ENCODE measurements around the gene SRSF5. TPM values are rescaled to one million over a fixed set of nuclear protein-coding genes. Genes with fewer than 3 reads are reported as not detected.

SRSF5 gene
- total RNA-seq, 1 donor from 2014 or later, result 386 TPM

DNA sequence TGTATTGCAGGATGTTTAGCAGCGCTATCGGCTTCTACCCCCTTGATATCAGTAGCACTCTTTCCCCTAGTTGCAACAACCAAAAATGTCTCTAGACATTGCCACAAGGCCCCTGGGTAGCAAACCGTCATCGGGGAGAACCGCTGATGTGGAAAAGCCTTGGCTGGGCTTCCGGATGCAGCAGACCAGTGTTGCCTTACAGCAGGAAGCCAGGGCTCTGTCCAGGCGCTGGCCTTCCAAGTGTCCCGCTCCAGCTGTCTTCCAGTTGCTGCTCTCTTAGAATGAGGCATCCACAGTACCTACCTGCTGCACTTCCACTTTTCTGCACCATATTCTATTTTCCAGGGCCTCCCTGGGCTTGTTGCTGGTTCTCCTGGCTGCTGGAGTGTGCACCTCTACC, 52.7 kb downstream of the SRSF5 start:
- Histone ChIP-seq H3K4me1 (no peaks in the 10 kb centered on the region), H3K4me3 (no peak overlapping the region), H3K9me3 (no peaks in the 10 kb centered on the region), H3K27me3 (no peaks in the 10 kb centered on the region), H3K27ac (no peak overlapping the region), H3K36me3 (no peaks in the 10 kb centered on the region)
- intact Hi-C loops (cut with DNase I), result loop anchor here (2.0 kb wide), 1 partner anchor 207 kb away; no protein-coding TSS in a partner anchor
- TF ChIP-seq, protein P1, sequence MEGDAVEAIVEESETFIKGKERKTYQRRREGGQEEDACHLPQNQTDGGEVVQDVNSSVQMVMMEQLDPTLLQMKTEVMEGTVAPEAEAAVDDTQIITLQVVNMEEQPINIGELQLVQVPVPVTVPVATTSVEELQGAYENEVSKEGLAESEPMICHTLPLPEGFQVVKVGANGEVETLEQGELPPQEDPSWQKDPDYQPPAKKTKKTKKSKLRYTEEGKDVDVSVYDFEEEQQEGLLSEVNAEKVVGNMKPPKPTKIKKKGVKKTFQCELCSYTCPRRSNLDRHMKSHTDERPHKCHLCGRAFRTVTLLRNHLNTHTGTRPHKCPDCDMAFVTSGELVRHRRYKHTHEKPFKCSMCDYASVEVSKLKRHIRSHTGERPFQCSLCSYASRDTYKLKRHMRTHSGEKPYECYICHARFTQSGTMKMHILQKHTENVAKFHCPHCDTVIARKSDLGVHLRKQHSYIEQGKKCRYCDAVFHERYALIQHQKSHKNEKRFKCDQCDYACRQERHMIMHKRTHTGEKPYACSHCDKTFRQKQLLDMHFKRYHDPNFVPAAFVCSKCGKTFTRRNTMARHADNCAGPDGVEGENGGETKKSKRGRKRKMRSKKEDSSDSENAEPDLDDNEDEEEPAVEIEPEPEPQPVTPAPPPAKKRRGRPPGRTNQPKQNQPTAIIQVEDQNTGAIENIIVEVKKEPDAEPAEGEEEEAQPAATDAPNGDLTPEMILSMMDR (IDR thresholded peaks at IDR 0.05), result no peak
- no peak for TF ChIP-seq POLR2A (IDR thresholded peaks at IDR 0.05)
- DNase-seq (ENCODE audit: extremely low spot score in 2 of 2), result no peak

DNA sequence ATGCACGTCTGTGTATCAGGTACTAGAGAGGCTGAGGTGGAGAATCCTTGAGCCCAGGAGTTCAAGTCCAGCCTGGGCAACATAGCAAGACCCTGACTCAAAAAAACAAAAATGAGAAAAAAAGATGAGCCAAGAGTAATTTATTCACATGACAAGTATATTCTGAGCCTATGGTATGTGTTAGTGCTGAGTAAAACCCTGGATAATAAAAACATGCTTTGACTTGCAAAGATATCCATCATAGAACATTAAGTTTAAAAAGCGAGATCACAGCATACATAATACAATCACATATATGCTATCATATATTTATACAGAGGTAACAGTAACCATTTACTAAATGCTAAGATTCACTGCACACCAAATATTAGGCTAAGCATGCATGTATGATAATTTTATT, 54.0 kb downstream of the SRSF5 start:
- intact Hi-C loops (cut with DNase I), result no loop called here
- no peak for DNase-seq (ENCODE audit: extremely low spot score in 2 of 2)
- no peak overlapping the region for H3K27ac ChIP-seq
- TF ChIP-seq, protein P1 (IDR thresholded peaks at IDR 0.05), result no peak
- TF ChIP-seq POLR2AphosphoS5 (IDR thresholded peaks at IDR 0.05; ENCODE audit: insufficient read depth in 1 of 2, low read depth in 1 of 2) (no peak), POLR2A (IDR thresholded peaks at IDR 0.05) (no peak)
- no peaks in the 10 kb centered on the region for H3K27me3 ChIP-seq
- no peak overlapping the region for H3K4me3 ChIP-seq
- H3K9me3 ChIP-seq, result no peaks in the 10 kb centered on the region
- H3K4me1 ChIP-seq, result no peaks in the 10 kb centered on the region
- H3K36me3 ChIP-seq, result no peaks in the 10 kb centered on the region

Small RNAs within 50 kb of the gene (small RNA-seq; reads per million reads assigned to genes)
- gene RF00614, result not detected

Other genes with a start within 250 kb of the SRSF5 start
- not detected for gene CCDC177, start 192.3 kb upstream of the SRSF5 start, total RNA-seq
- 36.6 TPM for gene SUSD6, start 155.5 kb upstream of the SRSF5 start, total RNA-seq
- not detected for gene SLC10A1, start 30.1 kb downstream of the SRSF5 start, total RNA-seq
- gene SMOC1, start 112.3 kb downstream of the SRSF5 start, total RNA-seq, result 9.8 TPM

Data from vagina (tissue), 2 donors.